Endometrium (tissue), 2 donors: ENCODE results near the gene EFNA3.

Experiments
- FAIRE-seq: peaks from 2 replicates; lab custom pipeline; 2012; peaks lifted over from hg19 to GRCh38; lab: Jason Lieb, UNC
- donor health status: control.
- donor health status: control.

Gene EFNA3

GRCh38 chr1:155083865-155084721, 5.5 kb downstream of the EFNA3 start:
- FAIRE-seq = no peak

GRCh38 chr1:155084722-155085503, 6.3 kb downstream of the EFNA3 start:
- peak; percentile 89 for FAIRE-seq

DNA sequence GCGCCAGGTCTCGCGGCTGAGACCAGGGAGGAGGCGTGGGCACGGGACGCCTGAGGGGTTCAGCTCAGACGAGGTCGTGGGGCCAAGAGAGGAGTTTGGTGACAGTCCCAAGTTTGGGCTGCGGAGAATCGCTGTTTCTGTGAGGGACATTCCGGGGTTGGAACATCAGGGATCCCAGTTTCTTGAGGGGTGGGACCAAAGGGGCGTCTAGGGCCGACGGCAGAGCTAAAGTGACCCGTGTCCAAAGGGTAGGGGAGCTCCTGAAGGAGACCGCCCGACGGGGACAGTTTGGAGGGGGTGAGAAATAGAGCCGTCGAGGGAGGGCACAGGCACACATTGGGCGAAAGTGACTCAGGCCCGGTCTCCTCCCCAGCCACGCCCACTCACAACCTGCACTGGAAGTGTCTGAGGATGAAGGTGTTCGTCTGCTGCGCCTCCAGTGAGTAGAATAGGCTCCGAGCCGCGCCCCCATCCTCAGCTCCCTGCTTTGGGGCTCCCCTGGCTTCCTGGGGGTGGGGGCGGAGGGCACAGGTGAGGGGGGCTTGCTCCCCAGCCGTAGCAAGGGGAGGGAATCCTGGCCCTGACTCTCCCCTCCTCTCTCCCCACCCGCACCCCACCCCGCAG, 7.0 kb downstream of the EFNA3 start:
- FAIRE-seq = no peak

DNA sequence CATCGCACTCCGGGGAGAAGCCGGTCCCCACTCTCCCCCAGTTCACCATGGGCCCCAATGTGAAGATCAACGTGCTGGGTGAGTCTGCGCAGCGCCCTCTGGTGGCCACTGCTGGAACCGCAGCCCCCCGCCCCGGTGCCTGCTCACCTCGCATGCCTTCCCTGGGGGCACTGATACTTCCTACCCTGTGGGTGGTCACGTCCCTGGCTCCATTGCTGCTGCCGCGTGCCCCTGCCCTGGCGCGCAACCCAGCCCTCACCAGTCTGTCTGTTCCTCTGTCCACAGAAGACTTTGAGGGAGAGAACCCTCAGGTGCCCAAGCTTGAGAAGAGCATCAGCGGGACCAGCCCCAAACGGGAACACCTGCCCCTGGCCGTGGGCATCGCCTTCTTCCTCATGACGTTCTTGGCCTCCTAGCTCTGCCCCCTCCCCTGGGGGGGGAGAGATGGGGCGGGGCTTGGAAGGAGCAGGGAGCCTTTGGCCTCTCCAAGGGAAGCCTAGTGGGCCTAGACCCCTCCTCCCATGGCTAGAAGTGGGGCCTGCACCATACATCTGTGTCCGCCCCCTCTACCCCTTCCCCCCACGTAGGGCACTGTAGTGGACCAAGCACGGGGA, 7.6 kb downstream of the EFNA3 start:
- no peak for FAIRE-seq

GRCh38 chr1:155086856-155087535, 8.4 kb downstream of the EFNA3 start:
- no peak for FAIRE-seq

- FAIRE-seq = no peak
These were observed 12.7 kb downstream of the EFNA3 start for GRCh38 chr1:155091071-155092051.

DNA sequence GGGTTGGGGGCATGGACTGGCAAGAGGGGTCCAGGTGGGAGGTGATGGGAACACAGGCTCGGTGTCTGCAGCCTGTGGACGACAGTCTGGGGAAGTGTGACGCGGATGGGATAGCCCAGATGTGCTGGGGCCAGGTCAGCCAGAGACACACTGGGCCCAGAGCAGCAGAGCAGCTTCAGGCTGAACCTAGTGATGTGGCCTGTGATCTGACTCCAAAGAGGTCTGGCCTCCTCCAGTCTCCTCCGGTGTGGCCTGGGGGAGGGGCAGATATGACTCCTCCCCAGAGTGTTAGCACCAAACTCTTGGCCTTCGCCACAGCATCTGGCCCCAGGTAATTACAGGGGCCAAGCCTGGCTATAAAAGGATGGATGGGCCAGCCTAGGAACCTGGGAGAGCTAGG, 13.5 kb downstream of the EFNA3 start:
- FAIRE-seq = no peak

DNA sequence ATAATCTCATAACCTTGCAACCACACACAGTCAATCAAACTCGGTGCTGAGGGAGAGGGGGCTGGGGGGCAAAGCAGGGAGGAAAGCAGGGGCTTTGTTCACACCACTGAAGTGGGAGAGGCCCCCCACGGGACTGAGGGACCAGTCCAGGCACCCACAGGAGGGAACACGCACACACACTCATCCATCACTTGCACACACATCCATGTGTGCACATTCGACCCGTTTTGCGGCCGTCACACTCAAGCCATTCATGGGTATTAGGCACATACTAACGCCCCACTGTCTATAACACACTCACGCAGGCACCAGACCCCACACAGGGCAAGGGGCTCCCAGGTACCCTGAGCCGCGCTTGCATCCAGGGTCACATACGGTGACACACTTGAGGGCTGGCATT, 14.0 kb downstream of the EFNA3 start:
- no peak for FAIRE-seq

GRCh38 chr1:155093911-155094621, 15.4 kb downstream of the EFNA3 start:
- no peak for FAIRE-seq

DNA sequence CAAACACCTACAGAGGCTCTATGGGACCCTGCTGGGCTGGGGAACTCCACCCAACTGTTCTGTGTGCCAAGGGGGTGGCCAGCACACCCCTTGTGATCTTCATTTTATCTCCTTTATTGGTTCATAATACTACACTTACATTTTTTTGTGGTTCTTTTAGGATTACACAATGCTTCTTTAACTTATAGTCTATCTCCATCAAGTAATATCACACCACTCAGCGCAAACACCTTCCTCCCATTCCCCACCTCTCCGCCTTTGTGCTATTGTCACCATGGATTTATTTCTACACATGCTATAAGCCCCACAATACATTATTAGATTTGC, 15.9 kb downstream of the EFNA3 start:
- FAIRE-seq = no peak

GRCh38 chr1:155099331-155099730, 20.7 kb downstream of the EFNA3 start:
- FAIRE-seq = no peak

GRCh38 chr1:155103325-155103724, 24.7 kb downstream of the EFNA3 start:
- FAIRE-seq = no peak

- no peak for FAIRE-seq
These were observed 26.2 kb downstream of the EFNA3 start for GRCh38 chr1:155104605-155105534.

GRCh38 chr1:155105604-155106011, 27.0 kb downstream of the EFNA3 start:
- no peak for FAIRE-seq

DNA sequence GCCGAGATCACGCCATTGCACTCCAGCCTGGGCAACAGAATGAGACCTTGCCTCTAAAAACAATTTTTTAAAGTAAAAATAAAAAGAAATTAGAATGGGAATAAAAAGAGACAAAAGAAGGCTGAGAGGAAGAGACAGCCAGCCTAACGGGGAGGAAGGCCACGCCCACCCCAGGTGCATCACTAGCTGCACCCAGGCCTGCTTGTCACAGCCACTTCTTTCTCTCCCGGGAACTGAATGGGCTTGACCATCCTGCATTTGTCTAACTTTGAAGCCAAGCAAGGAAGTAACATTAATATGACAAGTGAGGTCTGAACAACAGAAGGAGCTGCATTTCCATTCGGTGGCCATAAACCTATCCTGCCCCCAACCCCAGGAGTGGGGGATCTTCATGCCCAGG, 28.2 kb downstream of the EFNA3 start:
- FAIRE-seq = no peak

DNA sequence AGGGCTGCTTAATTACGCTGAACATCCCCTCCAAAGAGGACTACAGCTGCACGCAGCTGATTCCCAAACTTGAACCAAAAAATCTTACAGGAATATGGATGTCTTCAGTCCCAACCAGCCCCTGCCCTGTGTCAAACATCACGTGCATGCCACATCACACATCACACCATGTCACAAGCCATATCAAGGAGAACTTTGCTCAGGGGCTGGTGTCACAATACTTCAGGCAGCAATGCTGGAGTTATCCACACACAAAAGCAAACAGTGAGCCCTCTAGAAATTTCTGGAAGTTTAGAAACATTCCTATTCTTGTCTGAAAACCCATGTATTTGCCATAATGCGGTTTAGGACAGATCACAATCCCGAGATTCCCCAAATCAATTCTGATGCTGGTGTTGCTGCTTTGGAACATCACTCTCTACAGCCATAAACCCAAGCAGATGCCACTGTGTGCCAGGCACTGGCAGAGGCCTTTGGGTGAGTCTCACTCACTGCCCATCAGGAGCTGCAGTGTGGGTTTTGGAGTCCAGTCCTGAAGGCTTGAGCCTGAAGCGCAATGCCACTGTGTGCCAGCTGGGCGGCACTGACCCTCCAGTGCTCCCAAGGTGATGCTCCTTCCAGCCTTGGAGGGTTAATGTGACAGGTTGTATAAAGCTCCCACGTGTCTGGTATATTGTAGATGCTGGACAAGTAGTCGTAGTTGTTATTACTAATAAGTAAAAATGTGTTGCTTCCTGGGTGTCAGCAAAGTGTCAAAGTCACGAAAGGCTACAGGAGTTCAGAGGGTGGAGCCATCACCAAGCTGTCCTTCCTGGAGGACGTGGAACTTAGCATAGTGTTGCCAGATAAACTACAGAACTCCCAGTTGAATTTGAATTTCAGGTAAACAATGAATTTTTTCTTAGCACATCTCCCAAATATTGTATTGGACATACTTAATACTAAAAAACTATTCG, 28.9 kb downstream of the EFNA3 start:
- no peak for FAIRE-seq

- no peak for FAIRE-seq
These were observed 29.7 kb downstream of the EFNA3 start for GRCh38 chr1:155108296-155108695.

DNA sequence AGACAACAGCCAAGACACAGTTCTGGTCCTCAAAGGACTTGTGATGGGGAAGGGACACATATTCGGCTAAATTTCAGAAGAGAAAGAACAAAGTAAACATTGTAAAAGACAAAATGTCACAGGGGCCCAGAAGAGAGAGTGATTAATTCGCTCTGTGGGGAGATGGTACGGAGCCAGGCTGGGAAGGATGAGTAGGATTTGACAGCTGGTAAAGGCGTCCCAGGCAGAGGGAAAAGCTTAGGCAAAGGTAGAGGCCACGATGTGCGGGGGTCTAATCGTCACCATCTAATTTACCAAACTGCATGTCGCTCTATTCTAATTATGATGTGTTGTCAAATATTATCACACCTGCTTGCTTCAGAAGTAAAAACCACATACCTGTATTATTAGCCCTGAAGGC, 31.7 kb downstream of the EFNA3 start:
- FAIRE-seq = no peak
